M059J (cell line): ENCODE measurements around the gene ALKBH5. TPM values are rescaled to one million over a fixed set of nuclear protein-coding genes. Genes with fewer than 3 reads are reported as not detected.

Experiments used
- DNase-seq: peaks from one replicate; pipeline ENCODE4 v3.0.0-alpha.2; 2012; ENCODE audit warnings: low read depth
- total RNA-seq: library from RNA; depleted of rRNA; stranded (reverse); fragments of >200 nt; shearing (Covaris generic); gene quantifications from 2 replicates; pipeline ENCODE4 v1.2.3, GENCODE V29; 2014

The ALKBH5 gene
- total RNA-seq, 1 experiment from 2014 or later, result 141 TPM

DNA sequence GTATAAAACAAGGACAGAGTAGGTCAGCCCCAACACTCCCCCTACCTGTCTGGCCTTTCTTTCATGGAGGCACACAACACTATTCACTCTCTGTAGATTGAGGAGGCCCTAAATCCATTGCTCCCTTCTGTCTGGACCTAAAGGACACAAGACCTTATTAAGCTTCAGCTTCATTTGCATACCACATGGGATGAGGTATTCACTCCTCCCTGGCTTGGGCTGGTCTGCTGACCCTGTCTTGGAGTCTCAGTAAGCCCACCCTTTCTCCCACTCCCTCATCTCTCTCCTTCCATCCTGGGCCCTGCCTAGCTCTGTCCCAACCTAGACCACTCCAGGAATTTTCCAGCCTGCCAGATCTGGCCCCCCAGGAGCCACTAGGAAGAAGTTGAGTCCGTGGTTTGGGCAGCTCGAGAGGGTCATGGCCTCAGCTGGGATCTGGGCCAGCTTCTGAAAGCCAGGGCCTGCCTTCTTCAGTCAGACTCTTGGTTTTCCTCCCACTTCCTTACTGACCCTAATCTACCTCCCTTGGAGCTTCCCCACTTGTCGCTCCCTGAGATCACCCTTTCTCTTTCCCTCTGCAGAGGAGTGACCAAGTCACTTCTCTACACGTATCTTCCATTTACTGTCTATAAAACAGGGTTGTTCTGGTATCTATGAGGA lies 35.3 kb downstream of the ALKBH5 start:
- DNase-seq, result peak; percentile 58

DNA sequence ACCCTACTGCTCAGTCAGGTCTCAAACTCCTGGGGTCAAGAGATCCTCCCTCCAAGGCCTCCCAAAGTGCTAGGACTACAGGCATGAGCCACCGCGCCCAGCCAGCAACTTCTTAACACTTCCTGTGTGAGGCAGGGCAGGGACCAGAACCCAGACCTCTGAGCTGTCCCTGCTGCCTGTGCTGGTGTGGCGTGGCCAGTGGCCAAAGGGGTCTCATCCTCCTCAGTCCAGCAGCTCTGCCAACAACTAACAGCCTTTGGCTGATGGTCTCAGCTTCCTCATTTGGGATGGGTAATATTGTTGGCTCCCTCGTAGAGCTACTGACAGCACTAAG lies 40.4 kb downstream of the ALKBH5 start:
- DNase-seq, result no peak

DNA sequence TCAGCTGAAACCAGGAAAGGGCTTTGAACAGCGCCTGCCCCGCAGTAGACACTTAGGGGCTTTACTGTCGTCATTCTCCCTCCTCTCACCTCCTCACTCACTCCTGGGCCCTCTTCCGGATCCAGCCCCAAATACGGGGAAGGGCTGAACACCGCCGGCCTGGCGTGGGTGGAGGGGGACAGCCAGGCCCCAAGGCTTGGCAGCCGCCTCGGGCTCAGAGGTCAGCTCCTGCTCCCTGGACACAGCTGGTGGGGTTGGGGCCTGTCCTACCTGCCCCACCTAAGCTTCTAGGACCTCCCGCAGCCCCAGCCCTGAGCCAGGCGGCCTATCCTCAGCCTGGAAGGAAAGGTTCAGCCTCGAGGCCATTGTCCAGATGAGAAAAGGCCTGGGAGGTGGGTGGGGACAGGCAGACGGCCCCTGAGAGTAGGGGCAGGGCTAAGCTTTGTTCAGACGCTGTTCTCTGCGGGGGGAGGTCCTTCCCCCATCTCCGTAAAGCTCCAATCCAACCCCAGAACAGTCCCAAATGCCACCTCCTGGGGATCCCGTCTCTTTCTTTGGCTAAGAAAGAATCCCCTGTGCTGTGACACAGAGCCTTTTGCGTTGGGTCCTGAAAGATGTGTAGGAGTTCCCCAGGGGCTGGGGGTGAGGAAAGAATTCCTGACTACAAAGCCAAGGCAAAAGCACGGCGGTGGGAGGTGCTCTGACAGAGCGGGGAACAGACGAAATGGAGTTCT lies 40.9 kb downstream of the ALKBH5 start:
- DNase-seq, result no peak

- peak; percentile 92 for DNase-seq
These were observed 41.6 kb downstream of the ALKBH5 start, which contains the start of gene LLGL1 for GRCh38 chr17:18225121-18225641. LLGL1 (plus strand) TSS chr17:18225635; CDS start chr17:18225683, 48 bp downstream.

DNA sequence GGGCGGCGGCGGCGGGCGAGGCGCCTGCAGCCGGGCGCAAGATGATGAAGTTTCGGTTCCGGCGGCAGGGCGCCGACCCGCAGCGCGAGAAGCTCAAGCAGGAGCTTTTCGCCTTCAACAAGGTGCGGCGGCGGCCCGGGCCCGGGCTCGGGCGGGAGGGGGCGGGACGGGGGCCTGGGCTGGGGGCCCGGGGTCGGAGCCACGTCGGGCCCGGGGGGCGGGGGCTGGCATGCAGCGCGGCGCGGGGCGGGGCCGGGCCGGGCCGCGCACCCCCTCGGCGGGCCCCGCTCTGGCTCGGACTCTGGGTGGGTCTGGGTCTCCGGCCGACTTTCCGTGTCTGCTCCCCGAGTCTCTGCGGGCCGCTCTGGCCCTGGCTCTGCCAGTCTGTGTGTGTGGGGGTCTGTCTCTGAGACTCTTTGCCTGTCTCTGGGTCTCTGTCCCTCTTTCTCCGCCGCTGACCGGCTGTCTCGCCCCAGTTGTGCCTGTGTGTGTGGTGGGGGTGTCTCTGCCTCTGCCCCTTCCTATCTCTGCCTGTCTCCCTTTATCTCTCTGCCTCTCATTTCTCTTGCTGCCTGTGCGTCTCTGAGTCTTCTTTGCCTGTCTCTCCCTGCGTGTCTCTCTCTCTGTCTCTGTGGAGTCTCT lies 42.1 kb downstream of the ALKBH5 start:
- DNase-seq, result no peak

GRCh38 chr17:18226284-18226945 lies 42.8 kb downstream of the ALKBH5 start:
- no peak for DNase-seq

- no peak for DNase-seq
These were observed 44.0 kb downstream of the ALKBH5 start for GRCh38 chr17:18227635-18228034.

DNA sequence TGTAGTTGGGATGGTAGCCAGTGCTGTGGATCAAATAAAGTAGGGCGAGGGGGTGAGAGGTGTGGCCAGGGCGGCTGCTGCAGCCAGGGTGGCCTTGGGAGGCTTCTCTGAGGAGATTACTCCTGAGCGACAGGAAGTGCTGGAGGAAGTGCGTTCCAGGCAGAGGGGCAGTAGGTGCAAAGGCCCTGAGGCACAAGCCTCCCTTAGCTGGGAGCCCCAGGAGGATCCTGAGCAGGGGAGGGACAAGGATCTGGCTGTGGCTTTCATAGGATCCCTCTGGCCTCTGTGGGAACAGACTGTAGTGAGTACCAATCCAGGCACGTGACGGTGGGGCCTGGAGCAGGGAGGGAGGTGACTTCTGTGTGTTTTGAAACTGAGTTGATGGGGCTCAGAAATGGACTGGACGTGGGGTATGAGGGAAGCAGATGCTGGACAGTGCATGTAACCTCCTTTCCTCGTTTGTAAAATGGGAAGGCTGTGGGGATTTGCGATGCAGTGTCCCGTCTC lies 44.6 kb downstream of the ALKBH5 start:
- DNase-seq, result no peak

DNA sequence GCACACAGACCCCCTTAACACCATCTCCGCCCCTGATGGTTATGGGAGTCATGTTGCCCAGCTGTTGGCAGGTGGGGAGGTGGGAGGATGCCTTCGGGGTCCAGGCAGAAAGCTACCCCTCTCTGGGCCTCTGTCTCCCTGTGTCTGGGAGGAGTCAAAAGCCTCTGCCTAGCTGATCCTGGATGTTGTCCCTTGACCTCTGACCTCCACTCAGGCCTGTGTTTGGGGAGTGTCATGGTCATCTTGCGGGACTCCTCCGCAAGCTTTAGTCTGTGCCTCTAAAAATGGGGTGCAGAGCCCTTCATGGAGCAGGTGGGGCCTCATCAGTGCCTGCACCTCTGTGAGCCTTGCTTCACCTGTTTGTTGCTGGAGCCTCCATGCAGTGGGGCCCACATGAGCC lies 45.6 kb downstream of the ALKBH5 start:
- DNase-seq, result no peak

DNA sequence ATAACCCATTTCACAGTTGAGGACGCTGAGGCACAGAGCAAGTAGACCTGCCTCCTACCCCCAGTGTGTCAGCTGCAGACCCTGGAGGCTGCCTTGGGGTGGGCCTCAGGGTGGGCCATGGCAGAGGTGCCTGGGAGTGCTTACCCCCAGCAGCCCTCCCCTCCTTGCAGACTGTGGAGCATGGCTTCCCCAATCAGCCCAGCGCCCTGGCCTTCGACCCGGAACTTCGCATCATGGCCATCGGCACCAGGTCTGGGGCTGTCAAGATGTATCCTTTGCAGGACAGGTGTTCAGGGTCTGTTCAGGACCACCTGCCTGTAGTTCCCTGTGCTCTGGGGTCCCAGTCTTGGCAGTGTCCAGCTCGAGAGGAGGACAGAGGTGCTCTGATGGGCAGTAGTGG lies 46.1 kb downstream of the ALKBH5 start:
- no peak for DNase-seq

GRCh38 chr17:18230288-18231141 lies 46.9 kb downstream of the ALKBH5 start:
- no peak for DNase-seq

DNA sequence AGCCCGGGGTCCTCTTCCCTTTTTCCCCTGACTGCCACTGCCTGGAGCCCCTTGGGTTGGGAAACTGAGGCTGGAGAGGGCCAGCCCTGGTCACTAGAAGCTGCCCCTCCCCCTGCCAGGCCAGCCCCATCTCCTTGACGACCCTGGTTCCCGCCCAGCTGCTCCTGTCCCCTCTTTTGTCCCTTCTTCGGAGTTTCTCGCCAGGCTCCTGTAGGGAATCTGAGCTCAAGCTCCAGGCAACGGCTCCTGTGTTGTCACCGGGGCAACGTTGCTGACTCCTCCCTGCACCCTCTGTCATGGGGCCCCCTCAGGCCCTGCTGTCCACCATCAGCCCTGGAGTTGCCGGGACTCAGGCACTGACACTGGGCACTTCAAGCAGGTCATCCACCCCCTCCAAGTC lies 47.5 kb downstream of the ALKBH5 start:
- DNase-seq, result no peak

DNA sequence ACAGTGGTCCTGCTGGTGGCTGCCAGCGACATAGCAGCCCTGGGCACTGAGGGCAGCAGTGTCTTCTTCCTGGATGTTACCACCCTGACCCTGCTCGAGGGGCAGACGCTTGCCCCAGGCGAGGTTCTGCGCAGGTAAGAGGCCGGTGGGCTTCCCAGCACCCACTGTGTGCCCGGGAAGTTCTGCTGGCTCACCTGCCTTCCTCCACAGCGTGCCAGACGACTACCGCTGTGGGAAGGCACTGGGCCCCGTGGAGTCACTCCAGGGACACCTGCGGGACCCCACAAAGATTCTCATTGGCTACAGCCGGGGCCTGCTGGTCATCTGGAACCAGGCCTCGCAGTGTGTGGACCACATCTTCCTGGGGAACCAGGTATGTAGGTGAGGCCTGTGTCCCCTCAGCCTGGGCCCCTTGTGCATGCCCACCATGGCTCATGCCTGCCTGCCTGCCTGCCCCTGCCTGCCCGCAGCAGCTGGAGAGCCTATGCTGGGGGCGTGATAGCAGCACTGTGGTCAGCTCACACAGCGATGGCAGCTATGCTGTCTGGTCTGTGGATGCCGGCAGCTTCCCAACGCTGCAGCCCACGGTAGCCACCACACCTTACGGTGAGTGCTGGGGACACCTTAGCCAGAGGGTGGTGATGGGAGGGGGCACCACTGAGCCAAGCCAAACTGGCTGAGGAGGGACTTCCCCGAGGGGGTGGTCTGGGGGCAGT lies 50.3 kb downstream of the ALKBH5 start:
- no peak for DNase-seq

GRCh38 chr17:18234853-18235380 lies 51.3 kb downstream of the ALKBH5 start:
- DNase-seq, result no peak

- DNase-seq, result peak; percentile 85
These were observed 52.2 kb downstream of the ALKBH5 start for GRCh38 chr17:18235743-18236256.

- DNase-seq, result no peak
These were observed 52.9 kb downstream of the ALKBH5 start for GRCh38 chr17:18236494-18236893.

GRCh38 chr17:18237461-18237860 lies 53.8 kb downstream of the ALKBH5 start:
- DNase-seq, result no peak

- DNase-seq, result no peak
These were observed 54.7 kb downstream of the ALKBH5 start for GRCh38 chr17:18238299-18238698.

DNA sequence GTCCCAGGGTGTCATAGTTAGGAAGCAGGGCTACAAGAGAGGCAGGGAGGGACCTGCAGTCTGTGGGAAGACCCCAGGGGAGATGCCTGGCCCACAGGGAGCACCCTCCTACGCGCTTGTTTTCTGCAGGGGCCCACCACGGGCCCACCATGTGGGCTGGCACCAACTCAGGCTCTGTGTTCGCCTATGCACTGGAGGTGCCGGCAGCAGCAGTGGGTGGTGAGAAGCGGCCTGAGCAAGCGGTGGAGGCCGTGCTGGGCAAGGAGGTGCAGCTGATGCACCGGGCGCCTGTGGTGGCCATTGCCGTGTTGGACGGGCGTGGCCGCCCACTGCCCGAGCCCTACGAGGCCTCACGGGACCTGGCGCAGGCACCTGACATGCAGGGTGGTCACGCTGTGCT lies 56.8 kb downstream of the ALKBH5 start:
- DNase-seq, result no peak
